Islet of Langerhans (tissue), 1 donor: ENCODE results near the gene SPSB1.

ENCODE experiments used
- FAIRE-seq: peaks from one replicate; lab custom pipeline; 2011; peaks lifted over from hg19 to GRCh38; lab: Jason Lieb, UNC

Gene SPSB1

GRCh38 chr1:9260059-9260766, 32.5 kb upstream of the SPSB1 start:
- FAIRE-seq: no peak

GRCh38 chr1:9261496-9261895, 31.2 kb upstream of the SPSB1 start:
- no peak for FAIRE-seq

GRCh38 chr1:9262096-9262986, 30.4 kb upstream of the SPSB1 start:
- no peak for FAIRE-seq

- no peak for FAIRE-seq
These were observed 29.3 kb upstream of the SPSB1 start for GRCh38 chr1:9263276-9263855.

- no peak for FAIRE-seq
These were observed 28.5 kb upstream of the SPSB1 start for GRCh38 chr1:9263984-9264872.

GRCh38 chr1:9265037-9265436, 27.7 kb upstream of the SPSB1 start:
- FAIRE-seq: no peak

GRCh38 chr1:9265968-9266367, 26.7 kb upstream of the SPSB1 start:
- no peak for FAIRE-seq

GRCh38 chr1:9267352-9267686, 25.4 kb upstream of the SPSB1 start:
- no peak for FAIRE-seq

- no peak for FAIRE-seq
These were observed 24.7 kb upstream of the SPSB1 start for GRCh38 chr1:9267827-9268581.

- no peak for FAIRE-seq
These were observed 23.6 kb upstream of the SPSB1 start for GRCh38 chr1:9269078-9269501.

GRCh38 chr1:9269721-9270120, 23.0 kb upstream of the SPSB1 start:
- no peak for FAIRE-seq

- no peak for FAIRE-seq
These were observed 22.3 kb upstream of the SPSB1 start for GRCh38 chr1:9270290-9270883.

- FAIRE-seq: no peak
These were observed 21.4 kb upstream of the SPSB1 start for GRCh38 chr1:9271283-9271682.

- no peak for FAIRE-seq
These were observed 20.7 kb upstream of the SPSB1 start for GRCh38 chr1:9271861-9272595.

- FAIRE-seq: no peak
These were observed 19.5 kb upstream of the SPSB1 start for GRCh38 chr1:9273177-9273576.

GRCh38 chr1:9275161-9275560, 17.5 kb upstream of the SPSB1 start:
- no peak for FAIRE-seq

GRCh38 chr1:9275567-9276034, 17.1 kb upstream of the SPSB1 start:
- FAIRE-seq: no peak

GRCh38 chr1:9278116-9278515, 14.6 kb upstream of the SPSB1 start:
- FAIRE-seq: no peak

- FAIRE-seq: no peak
These were observed 14.0 kb upstream of the SPSB1 start for GRCh38 chr1:9278585-9279153.
